ENCODE data around the gene ZNF280A.

GRCh38 chr22:22487869-22488597 is 32.0 kb downstream of the ZNF280A start:
- TF ChIP-seq POLR2A (IDR thresholded peaks at IDR 0.05) (no peak), CTCF (IDR thresholded peaks at IDR 0.05) (no peak)

Measured in adrenal gland (tissue), 5 donors.